ENCODE data around the gene IFITM10. TPM values are rescaled to one million over a fixed set of nuclear protein-coding genes. Genes with fewer than 3 reads are reported as not detected.

IFITM10 gene
- total and polyA plus RNA-seq, 10 of the 15 experiments (the other 5 are each of a cell fraction or from before 2014, with no cell fraction given): 0.04 to 0.27 TPM; not detected in 8

DNA sequence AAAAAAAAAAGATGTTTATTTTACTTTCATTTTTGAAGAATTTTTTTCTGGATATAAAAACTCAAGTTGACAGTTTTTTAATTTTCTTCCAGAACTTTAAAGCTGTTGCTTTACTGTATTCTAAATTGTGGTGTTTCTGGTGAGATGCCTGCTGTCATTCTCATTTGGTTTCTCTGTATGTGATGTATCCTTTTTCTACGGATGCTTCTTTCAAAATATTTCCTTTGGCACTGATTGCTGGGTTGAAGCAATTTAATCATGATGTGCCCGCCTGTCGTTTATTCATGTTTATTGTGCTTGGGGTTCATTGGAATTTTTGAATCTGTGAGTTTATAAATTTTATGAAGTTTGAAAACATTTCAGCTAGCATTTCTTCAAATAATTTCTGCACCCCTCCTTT is 42.7 kb upstream of the IFITM10 start:
- Histone ChIP-seq H3K9me3 (replicated peaks; ENCODE audit: control insufficient read depth, insufficient read depth, low read length) (no peaks in the 10 kb centered on the region), H2AFZ (ENCODE audit: control insufficient read depth, low read depth, low read length) (no peak overlapping the region), H4K20me1 (ENCODE audit: control insufficient read depth, insufficient read depth) (no peaks in the 10 kb centered on the region), H3K4me3 (no peak overlapping the region), H3K27ac (ENCODE audit: control insufficient read depth, insufficient read depth) (no peak overlapping the region), H3K36me3 (ENCODE audit: control insufficient read depth in 2 of 2, insufficient read depth in 2 of 2, low read length in 1 of 2) (no peaks in the 10 kb centered on the region), H3K79me2 (ENCODE audit: control insufficient read depth, insufficient read depth, low read length) (no peaks in the 10 kb centered on the region), H3K4me1 (ENCODE audit: control insufficient read depth, insufficient read depth, low read length) (no peaks in the 10 kb centered on the region), H3K4me2 (ENCODE audit: control insufficient read depth, insufficient read depth) (no peak overlapping the region), H3K27me3 (replicated peaks in 1 of 2; ENCODE audit: control insufficient read depth in 2 of 2, insufficient read depth in 2 of 2, low read length in 1 of 2) (no peaks in the 10 kb centered on the region; a peak in 2 of 4 replicates), H3K9ac (ENCODE audit: control insufficient read depth, insufficient read depth, low read length) (no peak overlapping the region)
- TF ChIP-seq RFX5 (IDR thresholded peaks at IDR 0.05; ENCODE audit: low read depth, low read length) (no peak), ZNF274 (IDR thresholded peaks at IDR 0.05; ENCODE audit: insufficient read depth, insufficient read length) (no peak), TAF1 (IDR thresholded peaks at IDR 0.05; ENCODE audit: borderline replicate concordance, low read depth, low read length) (no peak), NR2C2 (IDR thresholded peaks at IDR 0.05; ENCODE audit: borderline replicate concordance, control insufficient read depth, insufficient read length, low read depth) (no peak), SMAD5 (IDR thresholded peaks at IDR 0.05; ENCODE audit: low read depth) (no peak), SMC3 (IDR thresholded peaks at IDR 0.05; ENCODE audit: borderline replicate concordance, low read length) (no peak), HDAC2 (IDR thresholded peaks at IDR 0.05) (no peak), MEF2A (IDR thresholded peaks at IDR 0.05; ENCODE audit: insufficient read depth, low read depth, low read length) (no peak), NR2F1 (conservative IDR thresholded peaks at IDR 0.05) (no peak), ZNF24 (IDR thresholded peaks at IDR 0.05) (no peak), ESRRA (IDR thresholded peaks at IDR 0.05; ENCODE audit: low read length) (no peak)
- TF ChIP-seq, protein P1, sequence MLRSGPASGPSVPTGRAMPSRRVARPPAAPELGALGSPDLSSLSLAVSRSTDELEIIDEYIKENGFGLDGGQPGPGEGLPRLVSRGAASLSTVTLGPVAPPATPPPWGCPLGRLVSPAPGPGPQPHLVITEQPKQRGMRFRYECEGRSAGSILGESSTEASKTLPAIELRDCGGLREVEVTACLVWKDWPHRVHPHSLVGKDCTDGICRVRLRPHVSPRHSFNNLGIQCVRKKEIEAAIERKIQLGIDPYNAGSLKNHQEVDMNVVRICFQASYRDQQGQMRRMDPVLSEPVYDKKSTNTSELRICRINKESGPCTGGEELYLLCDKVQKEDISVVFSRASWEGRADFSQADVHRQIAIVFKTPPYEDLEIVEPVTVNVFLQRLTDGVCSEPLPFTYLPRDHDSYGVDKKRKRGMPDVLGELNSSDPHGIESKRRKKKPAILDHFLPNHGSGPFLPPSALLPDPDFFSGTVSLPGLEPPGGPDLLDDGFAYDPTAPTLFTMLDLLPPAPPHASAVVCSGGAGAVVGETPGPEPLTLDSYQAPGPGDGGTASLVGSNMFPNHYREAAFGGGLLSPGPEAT (IDR thresholded peaks at IDR 0.05; ENCODE audit: low read depth): no peak
- TF ChIP-seq, protein P2, sequence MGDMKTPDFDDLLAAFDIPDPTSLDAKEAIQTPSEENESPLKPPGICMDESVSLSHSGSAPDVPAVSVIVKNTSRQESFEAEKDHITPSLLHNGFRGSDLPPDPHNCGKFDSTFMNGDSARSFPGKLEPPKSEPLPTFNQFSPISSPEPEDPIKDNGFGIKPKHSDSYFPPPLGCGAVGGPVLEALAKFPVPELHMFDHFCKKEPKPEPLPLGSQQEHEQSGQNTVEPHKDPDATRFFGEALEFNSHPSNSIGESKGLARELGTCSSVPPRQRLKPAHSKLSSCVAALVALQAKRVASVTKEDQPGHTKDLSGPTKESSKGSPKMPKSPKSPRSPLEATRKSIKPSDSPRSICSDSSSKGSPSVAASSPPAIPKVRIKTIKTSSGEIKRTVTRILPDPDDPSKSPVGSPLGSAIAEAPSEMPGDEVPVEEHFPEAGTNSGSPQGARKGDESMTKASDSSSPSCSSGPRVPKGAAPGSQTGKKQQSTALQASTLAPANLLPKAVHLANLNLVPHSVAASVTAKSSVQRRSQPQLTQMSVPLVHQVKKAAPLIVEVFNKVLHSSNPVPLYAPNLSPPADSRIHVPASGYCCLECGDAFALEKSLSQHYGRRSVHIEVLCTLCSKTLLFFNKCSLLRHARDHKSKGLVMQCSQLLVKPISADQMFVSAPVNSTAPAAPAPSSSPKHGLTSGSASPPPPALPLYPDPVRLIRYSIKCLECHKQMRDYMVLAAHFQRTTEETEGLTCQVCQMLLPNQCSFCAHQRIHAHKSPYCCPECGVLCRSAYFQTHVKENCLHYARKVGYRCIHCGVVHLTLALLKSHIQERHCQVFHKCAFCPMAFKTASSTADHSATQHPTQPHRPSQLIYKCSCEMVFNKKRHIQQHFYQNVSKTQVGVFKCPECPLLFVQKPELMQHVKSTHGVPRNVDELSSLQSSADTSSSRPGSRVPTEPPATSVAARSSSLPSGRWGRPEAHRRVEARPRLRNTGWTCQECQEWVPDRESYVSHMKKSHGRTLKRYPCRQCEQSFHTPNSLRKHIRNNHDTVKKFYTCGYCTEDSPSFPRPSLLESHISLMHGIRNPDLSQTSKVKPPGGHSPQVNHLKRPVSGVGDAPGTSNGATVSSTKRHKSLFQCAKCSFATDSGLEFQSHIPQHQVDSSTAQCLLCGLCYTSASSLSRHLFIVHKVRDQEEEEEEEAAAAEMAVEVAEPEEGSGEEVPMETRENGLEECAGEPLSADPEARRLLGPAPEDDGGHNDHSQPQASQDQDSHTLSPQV (IDR thresholded peaks at IDR 0.05): no peak
- in situ Hi-C loops (cut with MboI) (no loop called here), intact Hi-C loops (cut with micrococcal nuclease; ENCODE audit: unreplicated experiment) (no loop called here)
- POLR2A ChIA-PET: no interaction called here
- BruUV-seq (replicated peaks): no TSS peak
- DNase-seq (ENCODE audit: low read depth, low spot score) (no peak), FAIRE-seq (no peak), ATAC-seq (no peak)
- CTCF ChIA-PET: interaction anchor here (0.6 kb wide), 2 partner anchors 211 to 555 kb away, joined by 3 read pairs; no protein-coding TSS in a partner anchor
- WGBS (ENCODE audit: insufficient coverage, insufficient replicate concordance, low lambda C conversion rate, missing lambda C conversion rate): 52% methylated on average over 3 of the region's 3 CpGs
- SMC1A ChIA-PET (ENCODE audit: uncharacterized antibody, unreplicated experiment): no interaction called here
- RAD21 ChIA-PET (ENCODE audit: unreplicated experiment): no interaction called here

All from GM12878 (cell line).